ENCODE measurements around the gene FHIP1B.

GRCh38 chr11:6237761-6238302, 3.4 kb upstream of the FHIP1B start:
- TF ChIP-seq GATA3 (IDR thresholded peaks at IDR 0.05; ENCODE audit: low read depth, low read length): no peak
- TF ChIP-seq GATA2 (IDR thresholded peaks at IDR 0.05; ENCODE audit: low read depth, low read length): no peak

Measured in SH-SY5Y (cell line).